DND-41 (cell line): ENCODE measurements around the gene NRG3.

Experiments used
- ATAC-seq: fragments of 200-7000 bp; cut with Tn5 transposase; 3 replicates; pipeline ENCODE4 v1.9.1; 2021; ENCODE audit warnings: low read depth; ENCODE audit not compliant: insufficient read depth
- DNase-seq: peaks from one replicate; pipeline ENCODE4 v3.0.0-alpha.2; 2020
- H2AFZ ChIP-seq: 2 replicates; pipeline ENCODE4 v1.6.0; 2012; ENCODE audit warnings: low read depth, low read length
- H3K27ac ChIP-seq: 2 replicates; pipeline ENCODE4 v1.5.1; 2012; ENCODE audit warnings: low read length, inconsistent platforms
- H3K27me3 ChIP-seq: fragments of 200-600 bp; sonication (generic); 2 replicates; pipeline ENCODE4 v1.6.0; 2012; ENCODE audit warnings: low read length, mild to moderate bottlenecking, inconsistent platforms; ENCODE audit not compliant: insufficient read depth, poor library complexity
- H3K36me3 ChIP-seq: 2 replicates; pipeline ENCODE4 v1.5.1; 2012; ENCODE audit warnings: low read length, inconsistent platforms; ENCODE audit not compliant: insufficient read depth
- H3K4me1 ChIP-seq: 2 replicates; pipeline ENCODE4 v1.5.1; 2012; ENCODE audit warnings: mild to moderate bottlenecking, low read length; ENCODE audit not compliant: insufficient read depth
- H3K4me2 ChIP-seq: 2 replicates; pipeline ENCODE4 v1.6.0; 2012; ENCODE audit warnings: mild to moderate bottlenecking, moderate library complexity, low read length, inconsistent platforms; ENCODE audit not compliant: insufficient read depth
- H3K4me3 ChIP-seq, 2 experiments: fragments of 200-600 bp in 1 of 2; shearing (Covaris generic) in 1 of 2; 2 replicates each; pipeline ENCODE4 v1.5.1; 2012 to 2016; ENCODE audit warnings: inconsistent platforms in 2 of 2, low read length in 2 of 2, mild to moderate bottlenecking in 2 of 2, low read depth in 1 of 2, moderate library complexity in 1 of 2
- H3K79me2 ChIP-seq: 2 replicates; pipeline ENCODE4 v1.6.0; 2012; ENCODE audit warnings: low read length, inconsistent platforms; ENCODE audit not compliant: insufficient read depth
- H3K9ac ChIP-seq: 2 replicates; pipeline ENCODE4 v1.6.0; 2012; ENCODE audit warnings: low read depth, mild to moderate bottlenecking, inconsistent platforms, low read length, moderate library complexity
- H3K9me3 ChIP-seq: 2 replicates; pipeline ENCODE4 v1.5.1; 2012; ENCODE audit warnings: low read length, moderate library complexity, mild to moderate bottlenecking, inconsistent platforms; ENCODE audit not compliant: insufficient read depth, severe bottlenecking
- H4K20me1 ChIP-seq: 2 replicates; pipeline ENCODE4 v1.6.0; 2012; ENCODE audit warnings: low read length; ENCODE audit not compliant: insufficient read depth
- CTCF ChIP-seq: IDR thresholded peaks from 2 replicates; pipeline ENCODE4 v1.5.1; 2012; ENCODE audit warnings: borderline replicate concordance, low read length, moderate library complexity, mild to moderate bottlenecking; ENCODE audit not compliant: poor library complexity, severe bottlenecking; ENCODE audit errors: extremely low read depth
- EZH2 ChIP-seq: IDR thresholded peaks from 3 replicates; pipeline ENCODE4 v1.6.1; 2012; ENCODE audit warnings: borderline replicate concordance, low read depth, mild to moderate bottlenecking, moderate library complexity, low read length, inconsistent platforms; ENCODE audit not compliant: severe bottlenecking

NRG3 gene

GRCh38 chr10:82084904-82085303 is 209.9 kb downstream of the NRG3 start:
- H3K4me2 ChIP-seq = no peak overlapping the region
- no peak overlapping the region for H3K4me3 ChIP-seq
- ATAC-seq = no peak
- H3K4me1 ChIP-seq = no peaks in the 10 kb centered on the region
- H3K79me2 ChIP-seq = no peaks in the 10 kb centered on the region
- H3K9me3 ChIP-seq = no peaks in the 10 kb centered on the region
- H3K27ac ChIP-seq = no peak overlapping the region
- H2AFZ ChIP-seq = no peak overlapping the region
- H4K20me1 ChIP-seq = no peaks in the 10 kb centered on the region
- H3K36me3 ChIP-seq = no peaks in the 10 kb centered on the region
- no peak for DNase-seq
- H3K9ac ChIP-seq = no peak overlapping the region
- TF ChIP-seq CTCF = no peak
- no peaks in the 10 kb centered on the region for H3K27me3 ChIP-seq

- no peaks in the 10 kb centered on the region for H3K9me3 ChIP-seq
- no peaks in the 10 kb centered on the region for H3K27me3 ChIP-seq
- no peak for DNase-seq
- TF ChIP-seq CTCF (no peak), EZH2 (no peak)
- ATAC-seq = no peak
- no peak overlapping the region for H3K4me3 ChIP-seq
- H3K9ac ChIP-seq = no peak overlapping the region
- H3K36me3 ChIP-seq = no peaks in the 10 kb centered on the region
- no peaks in the 10 kb centered on the region for H3K79me2 ChIP-seq
- no peak overlapping the region for H3K27ac ChIP-seq
- no peak overlapping the region for H2AFZ ChIP-seq
- no peak overlapping the region for H3K4me2 ChIP-seq
- no peaks in the 10 kb centered on the region for H4K20me1 ChIP-seq
- no peaks in the 10 kb centered on the region for H3K4me1 ChIP-seq
Measured at GRCh38 chr10:82089327-82089726, 214.3 kb downstream of the NRG3 start.

- H2AFZ ChIP-seq = no peak overlapping the region
- no peak for DNase-seq
- H4K20me1 ChIP-seq = no peaks in the 10 kb centered on the region
- H3K4me3 ChIP-seq = no peak overlapping the region
- no peaks in the 10 kb centered on the region for H3K36me3 ChIP-seq
- no peak for ATAC-seq
- no peak overlapping the region for H3K4me2 ChIP-seq
- H3K27ac ChIP-seq = no peak overlapping the region
- no peak for TF ChIP-seq EZH2
- no peak for TF ChIP-seq CTCF
- H3K79me2 ChIP-seq = no peaks in the 10 kb centered on the region
- H3K9ac ChIP-seq = no peak overlapping the region
- H3K27me3 ChIP-seq = no peaks in the 10 kb centered on the region
- H3K4me1 ChIP-seq = no peaks in the 10 kb centered on the region
- H3K9me3 ChIP-seq = no peaks in the 10 kb centered on the region
Measured at GRCh38 chr10:82091413-82091812, 216.4 kb downstream of the NRG3 start.

GRCh38 chr10:82092111-82092510 is 217.1 kb downstream of the NRG3 start:
- H3K9ac ChIP-seq = no peak overlapping the region
- H3K27ac ChIP-seq = no peak overlapping the region
- H3K27me3 ChIP-seq = no peaks in the 10 kb centered on the region
- ATAC-seq (no peak), DNase-seq (no peak)
- H3K4me2 ChIP-seq = no peak overlapping the region
- H2AFZ ChIP-seq = no peak overlapping the region
- no peaks in the 10 kb centered on the region for H3K79me2 ChIP-seq
- H3K9me3 ChIP-seq = no peaks in the 10 kb centered on the region
- H4K20me1 ChIP-seq = no peaks in the 10 kb centered on the region
- H3K4me3 ChIP-seq = no peak overlapping the region
- H3K36me3 ChIP-seq = no peaks in the 10 kb centered on the region
- no peaks in the 10 kb centered on the region for H3K4me1 ChIP-seq
- TF ChIP-seq EZH2 (no peak), CTCF (no peak)
